GDM1 (cell line): ENCODE results near the gene TPRX2.
"Not testable (repeated sequence)": the region's sequence is repeated elsewhere in the genome, so short reads cannot be mapped to it uniquely, and the experiment has no call there.

Experiments used
- DNase-seq: peaks from one replicate; lab custom pipeline; 2025; lab: John Stamatoyannopoulos, UW

The TPRX2 gene, protein sequence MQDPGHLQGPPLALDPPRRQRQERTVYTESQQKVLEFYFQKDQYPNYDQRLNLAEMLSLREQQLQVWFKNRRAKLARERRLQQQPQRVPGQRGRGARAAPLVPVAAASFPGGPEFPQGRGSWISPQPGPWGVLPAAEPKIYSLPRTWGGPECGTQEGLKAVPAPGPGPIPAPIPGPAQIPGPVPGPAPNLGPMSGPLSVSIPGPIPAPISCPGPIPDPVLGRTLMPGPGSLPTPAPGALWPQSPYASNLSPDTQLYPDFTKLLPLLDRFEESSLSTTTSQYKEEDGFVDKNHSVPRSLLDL

DNA sequence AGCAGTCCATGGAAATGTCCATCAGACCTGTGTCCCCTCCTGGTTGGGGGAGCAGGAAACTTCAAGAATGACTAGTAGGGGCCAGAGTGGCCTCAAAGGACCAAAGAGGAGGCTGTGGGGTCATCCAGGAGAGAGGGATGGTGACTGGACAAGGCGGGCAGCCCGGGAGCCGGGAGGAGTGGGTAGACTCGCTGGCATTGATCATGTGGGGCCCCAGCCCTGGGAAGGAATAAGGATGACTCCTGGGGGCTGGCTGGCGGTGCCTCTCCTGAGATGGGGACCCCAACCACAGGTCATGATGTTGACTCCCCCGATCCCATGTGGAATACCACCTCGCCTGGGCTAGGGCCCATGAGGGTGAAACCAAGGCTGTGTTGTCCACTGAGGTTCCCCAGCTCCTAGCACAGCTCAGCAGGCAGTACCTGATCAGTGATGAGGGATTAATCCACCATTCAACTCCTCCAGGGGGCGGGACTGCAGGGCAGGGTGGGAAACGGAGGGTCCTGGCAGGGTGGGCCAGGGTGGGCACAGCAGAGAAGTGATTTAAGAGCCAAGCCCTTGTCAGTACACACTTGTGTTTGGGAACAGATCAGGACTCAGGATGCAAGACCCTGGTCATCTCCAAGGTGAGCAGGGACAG lies at the start of gene TPRX2:
TSS of gene TPRX2 (plus strand) at position 590 of the 640 bp plus-strand sequence. CDS start at position 602, 12 bp downstream.
- DNase-seq: not testable (repeated sequence)

DNA sequence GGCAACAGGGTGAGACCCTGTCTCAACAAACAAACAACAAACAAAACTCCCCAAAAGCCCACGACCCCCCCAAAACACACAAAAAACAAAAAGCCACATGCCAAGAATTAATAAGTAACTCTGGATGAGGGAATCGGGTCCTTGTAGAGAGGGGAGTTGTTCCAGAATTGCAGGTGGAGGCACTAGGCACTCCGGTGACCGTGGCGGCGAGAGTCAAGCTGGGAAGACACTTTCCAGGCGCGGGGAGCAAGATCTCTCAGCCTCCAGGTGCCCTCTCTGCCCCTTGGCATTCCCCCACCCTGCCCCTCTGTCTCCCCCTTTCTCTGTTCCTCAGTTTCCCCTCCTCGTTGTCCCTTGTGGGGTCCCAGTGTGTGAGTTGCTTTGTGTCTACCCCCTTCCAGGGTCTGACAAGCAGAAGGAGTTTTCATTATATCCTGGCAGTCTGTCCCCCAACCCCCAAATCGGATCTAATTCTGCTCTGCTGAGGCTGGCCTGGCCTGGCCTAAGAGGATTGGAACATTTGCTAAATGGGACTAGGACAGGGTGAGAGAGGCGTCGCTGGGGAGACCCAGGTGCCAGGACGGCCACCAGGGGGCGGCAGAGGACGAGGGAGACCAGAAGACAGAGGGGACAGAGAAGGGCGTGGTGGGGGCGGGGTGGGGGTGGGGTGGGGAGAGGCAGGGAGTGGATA lies 45.6 kb upstream of the TPRX2 start:
- DNase-seq: peak; percentile 47

DNA sequence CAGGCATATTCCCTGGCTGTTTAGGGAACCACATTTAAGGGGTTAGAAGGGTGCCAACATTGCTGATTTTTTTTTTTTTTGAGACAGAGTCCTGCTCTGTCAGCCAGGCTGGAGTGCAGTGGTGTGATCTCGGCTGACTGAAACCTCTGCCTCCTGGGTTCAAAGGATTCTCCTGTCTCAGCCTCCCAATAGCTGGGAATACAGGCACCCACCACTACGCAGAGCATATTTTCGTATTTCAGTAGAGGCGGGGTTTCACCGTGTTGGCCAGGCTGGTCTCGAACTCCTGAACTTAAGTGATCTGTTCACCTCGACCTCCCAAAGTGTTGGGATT lies 45.1 kb upstream of the TPRX2 start:
- DNase-seq: no peak

DNA sequence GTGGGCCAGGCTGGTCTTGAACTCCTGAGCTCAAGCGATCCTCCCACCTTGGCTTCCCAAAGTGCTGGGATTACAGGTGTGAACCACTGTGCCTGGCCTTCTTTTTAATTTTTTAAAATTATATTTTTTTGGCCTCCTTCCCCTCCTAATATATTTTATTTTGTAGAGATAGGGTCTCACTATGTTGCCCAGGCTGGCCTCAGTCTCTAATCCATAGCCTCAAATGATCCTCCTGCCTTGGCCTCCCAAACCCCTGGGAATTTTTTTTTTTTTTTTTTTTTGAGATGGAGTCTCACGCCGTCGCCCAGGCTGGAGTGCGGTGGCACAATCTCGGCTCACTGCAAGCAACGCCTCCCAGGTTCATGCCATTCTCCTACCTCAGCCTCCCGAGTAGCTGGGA lies 42.8 kb upstream of the TPRX2 start:
- not testable (repeated sequence) for DNase-seq

DNA sequence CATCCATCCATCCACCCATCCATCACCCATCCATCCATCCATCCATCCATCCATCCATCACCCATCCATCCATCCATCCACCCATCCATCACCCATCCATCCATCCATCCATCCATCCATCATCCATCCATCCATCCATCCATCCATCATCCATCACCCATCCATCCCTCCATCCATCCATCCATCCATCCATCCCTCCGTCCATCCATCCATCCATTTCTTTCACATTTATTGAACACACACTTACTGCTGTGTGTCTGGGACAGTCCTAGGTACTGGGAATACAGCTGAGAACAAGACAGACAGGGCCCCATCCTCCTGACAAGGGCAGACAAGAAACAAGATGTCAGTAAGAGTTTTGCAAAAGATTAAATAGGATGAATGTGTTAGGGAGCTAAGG lies 40.8 kb upstream of the TPRX2 start:
- not testable (repeated sequence) for DNase-seq

DNA sequence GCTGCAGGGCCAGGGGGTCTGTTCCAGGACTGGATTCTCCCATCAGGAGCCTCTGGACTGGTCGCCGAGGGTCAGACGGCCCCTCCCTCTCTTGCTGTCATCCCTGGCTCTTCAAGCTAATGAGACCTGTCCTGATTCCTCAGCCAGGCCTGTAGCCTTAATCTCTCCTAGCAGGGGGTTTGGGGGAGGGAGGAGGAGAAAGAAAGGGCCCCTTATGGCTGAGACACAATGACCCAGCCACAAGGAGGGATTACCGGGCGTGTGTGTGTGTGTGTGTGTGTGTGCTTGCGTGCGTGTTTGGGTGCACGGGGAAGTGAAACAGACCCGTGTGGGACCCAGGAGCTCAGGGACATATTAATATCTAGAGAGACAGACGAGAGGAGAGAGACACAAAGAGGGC lies 39.2 kb upstream of the TPRX2 start:
- no peak for DNase-seq

DNA sequence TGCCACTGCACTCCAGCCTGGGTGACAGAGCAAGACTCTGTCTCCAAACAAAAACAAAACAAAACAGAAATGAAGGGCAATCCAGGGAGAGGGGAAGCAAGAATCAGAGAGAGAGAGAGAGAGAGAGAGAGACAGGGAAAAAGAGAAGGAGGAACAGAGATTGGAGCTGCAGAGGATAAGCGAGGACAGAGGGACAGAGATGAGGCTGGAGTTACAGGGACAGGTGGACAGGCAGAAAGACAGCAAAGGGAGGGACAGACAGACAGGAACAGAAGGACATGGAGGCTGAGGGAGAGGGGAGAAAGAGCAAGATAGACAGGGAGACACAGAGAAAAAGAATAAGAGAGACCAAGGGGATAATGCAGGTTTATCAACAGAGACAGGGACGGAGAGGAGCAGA lies 38.6 kb upstream of the TPRX2 start:
- DNase-seq: no peak

DNA sequence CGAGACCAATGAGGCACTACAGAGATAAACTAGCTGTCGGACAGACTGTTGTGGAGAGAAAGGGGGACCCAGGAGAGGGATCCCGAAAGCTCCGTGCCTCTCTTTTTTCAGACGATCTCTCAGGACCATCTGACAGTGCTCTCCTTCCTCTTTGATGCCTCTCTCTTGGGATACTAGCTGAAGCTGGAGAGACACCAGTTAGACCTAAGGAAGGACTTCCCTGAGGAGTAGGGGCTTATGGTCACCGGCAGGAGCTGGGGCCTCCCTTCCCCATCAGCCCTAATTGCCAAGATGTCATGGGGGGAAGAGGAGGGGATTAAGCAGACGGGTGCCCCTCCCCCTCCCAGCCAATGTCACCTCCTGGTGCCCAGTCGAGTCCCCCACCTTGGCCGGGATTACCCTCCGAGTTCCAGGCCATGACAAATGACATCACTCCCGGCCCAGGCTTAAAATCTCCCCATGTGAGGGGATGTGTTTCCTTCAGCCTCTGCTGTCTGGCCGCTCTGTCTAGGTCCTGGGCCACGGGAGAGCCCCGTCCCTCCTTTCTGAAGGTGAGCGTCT lies 37.5 kb upstream of the TPRX2 start, which contains the start of gene CRX:
TSS of gene CRX (plus strand) at position 478 of the 561 bp plus-strand sequence. CDS start 12,507 bp downstream, outside the sequence.
- no peak for DNase-seq

DNA sequence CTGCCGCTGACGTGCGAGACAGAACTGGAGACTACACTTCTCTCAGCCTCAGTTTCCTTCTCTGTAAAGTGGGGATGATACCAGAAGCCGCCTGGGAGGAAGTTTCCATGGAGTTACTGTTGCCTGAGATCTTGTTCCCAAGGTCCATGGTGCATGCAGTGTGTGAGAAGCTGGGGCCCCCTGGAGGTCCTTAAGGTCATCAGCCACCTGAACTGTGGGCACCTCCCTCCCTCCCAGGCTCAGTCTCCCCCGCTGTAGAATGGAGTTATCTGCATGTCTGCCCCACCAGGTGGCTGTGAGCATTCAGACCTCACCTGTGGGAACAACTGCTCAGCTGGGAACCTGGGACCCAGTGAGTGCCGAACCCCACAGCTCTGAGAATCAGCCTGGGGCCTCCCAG lies 34.6 kb upstream of the TPRX2 start:
- no peak for DNase-seq

DNA sequence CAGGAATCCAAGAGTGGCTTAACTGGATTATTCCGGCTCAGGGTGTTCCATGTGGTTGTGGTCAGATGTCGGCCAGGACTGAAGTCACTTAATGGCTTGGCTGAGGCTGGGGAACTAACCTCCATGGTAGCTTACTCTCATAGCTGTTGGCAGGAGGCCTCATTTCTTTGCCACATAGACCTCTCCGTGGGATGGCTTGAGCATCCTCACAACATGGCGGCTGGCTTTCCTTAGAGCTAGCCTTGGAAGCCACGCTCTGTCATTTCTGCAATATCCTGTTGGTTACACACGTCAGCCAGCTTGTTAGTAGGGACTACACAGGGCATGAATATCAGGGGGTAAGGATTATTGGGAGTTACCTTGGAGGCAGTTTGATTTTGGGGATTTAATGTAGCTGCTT lies 32.2 kb upstream of the TPRX2 start:
- DNase-seq: no peak

DNA sequence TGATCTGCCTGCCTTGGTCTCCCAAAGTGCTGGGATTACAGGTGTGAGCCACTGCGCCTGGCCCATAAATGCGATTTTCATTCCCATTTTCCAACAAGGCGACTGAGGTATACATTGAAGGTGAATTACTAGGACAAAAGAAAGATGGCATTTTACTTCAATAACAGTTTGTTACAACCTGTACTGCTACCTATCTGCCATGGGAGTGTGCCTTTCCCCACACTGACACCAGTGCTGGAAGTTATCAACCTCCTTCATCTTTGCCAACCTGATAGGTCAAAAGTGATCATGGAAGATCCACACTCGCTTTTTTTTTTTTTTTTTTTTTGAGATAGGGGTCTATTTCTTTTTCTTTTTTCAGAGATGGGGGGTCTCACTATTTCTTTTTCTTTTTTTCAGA lies 26.3 kb upstream of the TPRX2 start:
- DNase-seq: no peak

DNA sequence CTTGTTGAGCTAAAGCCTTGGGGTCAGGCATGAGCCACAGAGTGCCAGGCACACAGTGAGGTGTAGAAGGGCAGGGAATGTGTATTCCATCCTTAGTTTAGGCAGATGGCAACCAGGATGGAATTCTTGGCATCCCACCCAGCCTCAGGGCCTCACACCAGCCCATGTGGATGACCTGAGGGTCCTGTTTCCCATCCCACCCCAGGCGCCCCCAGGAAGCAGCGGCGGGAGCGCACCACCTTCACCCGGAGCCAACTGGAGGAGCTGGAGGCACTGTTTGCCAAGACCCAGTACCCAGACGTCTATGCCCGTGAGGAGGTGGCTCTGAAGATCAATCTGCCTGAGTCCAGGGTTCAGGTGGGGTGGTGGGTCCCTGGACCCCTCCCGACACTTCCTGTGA lies 23.0 kb upstream of the TPRX2 start:
- DNase-seq: no peak

DNA sequence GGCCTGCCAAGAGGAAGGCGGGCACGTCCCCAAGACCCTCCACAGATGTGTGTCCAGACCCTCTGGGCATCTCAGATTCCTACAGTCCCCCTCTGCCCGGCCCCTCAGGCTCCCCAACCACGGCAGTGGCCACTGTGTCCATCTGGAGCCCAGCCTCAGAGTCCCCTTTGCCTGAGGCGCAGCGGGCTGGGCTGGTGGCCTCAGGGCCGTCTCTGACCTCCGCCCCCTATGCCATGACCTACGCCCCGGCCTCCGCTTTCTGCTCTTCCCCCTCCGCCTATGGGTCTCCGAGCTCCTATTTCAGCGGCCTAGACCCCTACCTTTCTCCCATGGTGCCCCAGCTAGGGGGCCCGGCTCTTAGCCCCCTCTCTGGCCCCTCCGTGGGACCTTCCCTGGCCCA lies 19.6 kb upstream of the TPRX2 start:
- no peak for DNase-seq

DNA sequence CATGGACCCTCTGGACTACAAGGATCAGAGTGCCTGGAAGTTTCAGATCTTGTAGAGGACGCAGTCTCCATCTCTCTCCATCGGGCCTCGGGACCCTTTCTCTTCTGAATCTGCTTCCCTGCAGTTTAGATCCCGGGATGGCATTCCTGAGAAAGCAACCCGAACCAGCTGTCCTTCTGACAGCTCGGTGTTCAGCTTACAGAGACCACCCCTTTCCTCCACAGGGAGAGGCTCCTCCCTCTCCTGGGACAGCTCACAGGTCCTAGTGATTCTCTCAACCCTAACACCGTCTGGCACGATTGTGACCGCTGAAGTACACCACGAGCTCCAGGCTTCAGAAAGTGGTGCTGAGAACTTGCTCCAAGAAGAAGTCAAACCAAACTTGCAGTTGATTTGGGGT lies 19.1 kb upstream of the TPRX2 start:
- DNase-seq: no peak

DNA sequence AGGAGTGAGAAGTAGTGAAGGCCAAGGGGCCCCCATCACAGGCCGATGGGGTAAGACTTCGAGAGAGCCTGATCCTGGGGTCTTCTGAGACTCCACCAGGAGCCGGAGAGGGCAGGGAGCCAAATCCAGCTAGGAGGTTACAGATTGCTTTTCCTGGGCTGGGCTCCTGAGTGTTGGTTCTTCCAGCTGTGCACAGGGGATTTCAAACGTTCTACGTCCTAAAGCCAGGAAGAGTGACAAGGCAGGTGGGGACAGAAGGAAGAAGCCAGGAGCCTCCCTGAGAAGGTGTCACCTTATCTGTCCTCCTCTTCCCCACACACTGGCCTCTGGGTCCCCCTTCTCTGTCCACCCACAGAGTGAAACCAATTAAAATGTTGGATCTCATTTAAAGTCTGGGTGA lies 16.1 kb upstream of the TPRX2 start:
- DNase-seq: no peak

DNA sequence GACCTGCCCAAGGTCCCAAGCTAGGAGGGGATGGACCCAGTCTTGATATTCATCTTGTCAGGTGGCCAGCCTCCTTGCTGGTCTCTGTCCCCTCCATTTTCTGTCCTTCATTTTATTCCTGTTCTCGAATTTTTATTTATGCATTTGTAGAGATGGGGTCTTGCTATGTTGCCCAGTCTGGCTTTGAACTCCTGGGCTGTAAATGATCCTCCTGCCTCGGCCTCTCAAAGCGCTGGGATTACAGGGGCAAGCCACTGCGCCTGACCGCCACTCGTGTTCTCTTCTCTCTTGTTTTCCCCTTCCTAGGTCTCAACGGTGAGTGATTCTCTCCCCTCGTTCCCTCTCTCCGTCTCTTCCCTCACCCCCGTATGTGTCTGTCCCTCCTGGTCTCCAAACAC lies 10.6 kb upstream of the TPRX2 start:
- DNase-seq: no peak

DNA sequence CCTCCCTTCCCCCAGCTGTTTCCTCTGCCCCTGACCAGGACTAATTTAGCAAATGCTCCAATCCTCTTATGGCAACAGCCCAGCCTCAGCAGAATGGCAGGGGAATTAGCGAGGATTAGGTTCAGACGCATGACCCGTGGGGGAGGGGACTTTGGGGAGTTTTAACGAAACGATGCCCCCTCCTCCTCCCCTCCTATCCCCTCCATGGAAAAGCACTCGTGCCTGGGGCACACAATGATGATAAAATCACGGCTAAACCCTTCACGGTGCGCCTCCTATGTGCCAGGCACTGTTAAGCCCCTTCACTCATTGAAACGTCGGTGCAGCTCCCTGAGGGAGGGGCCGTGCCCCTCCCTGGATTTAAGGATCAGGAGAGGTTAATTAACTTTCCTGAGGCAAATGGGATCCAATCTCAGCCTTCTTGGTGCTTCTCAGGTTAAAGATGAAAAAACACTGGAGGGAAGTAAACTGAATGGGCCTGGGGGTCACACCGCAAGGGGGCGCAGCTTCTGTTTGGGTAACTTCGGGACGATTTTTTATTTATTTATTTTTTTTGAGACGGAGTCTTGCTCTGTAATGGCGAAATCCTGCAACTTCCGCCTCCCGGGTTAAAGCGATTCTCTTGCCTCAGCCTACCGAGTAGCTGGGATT lies 10.1 kb upstream of the TPRX2 start:
- no peak for DNase-seq

DNA sequence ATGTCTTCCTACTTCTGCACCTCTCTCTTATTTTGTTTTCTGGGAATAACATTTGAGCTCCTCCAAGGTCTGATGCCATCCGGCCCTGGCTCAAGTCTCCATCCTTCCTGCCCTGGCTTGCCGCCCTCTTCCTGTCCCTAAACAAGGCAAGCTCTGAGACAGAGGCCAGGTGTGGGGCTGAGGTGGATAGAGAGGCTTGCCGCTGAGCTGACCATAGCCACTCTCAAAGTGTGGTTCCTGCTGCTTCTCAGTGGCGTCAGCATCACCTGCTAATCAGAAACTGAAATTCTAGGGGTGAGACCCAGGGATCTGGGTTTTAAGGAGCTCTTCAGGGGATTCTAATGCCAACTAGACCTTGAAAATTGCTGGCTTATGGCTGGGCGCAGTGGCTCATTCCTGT lies 6.0 kb upstream of the TPRX2 start:
- no peak for DNase-seq

DNA sequence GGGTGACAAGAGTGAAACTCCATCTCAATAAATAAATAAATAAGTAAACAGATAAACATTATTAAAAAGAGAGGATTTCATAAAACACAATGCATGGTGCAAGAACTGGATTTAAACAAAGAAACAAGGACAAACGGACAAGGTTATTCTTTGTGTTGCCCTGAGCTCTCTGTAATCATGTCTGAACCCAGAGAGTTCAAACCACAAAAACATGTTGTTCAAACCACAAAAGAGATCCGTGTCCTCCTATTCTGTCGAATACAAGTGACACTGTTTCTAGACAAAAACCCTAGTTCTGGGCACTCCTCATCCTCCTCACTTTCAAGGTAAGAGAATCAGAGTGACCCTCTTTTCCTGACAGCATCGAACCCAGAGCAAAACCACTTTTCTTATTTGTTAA lies 4.6 kb upstream of the TPRX2 start:
- DNase-seq: no peak

DNA sequence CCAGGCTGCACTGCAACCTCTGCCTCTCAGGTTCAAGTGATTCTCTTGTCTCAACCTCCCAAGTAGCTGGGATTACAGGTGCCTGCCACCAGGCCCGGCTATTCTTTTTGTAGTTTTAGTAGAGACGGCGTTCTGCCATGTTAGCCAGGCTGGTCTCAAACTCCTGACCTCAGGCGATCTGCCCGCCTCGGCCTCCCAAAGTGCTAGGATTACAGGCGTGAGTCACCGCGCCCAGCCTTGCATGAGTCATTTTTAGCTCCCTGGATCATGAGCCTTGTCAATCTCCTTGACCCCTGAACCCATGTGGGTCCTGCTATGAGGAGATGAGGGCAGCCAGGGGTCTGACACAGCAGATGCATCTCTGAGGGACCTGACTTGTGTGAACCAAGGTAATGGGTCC lies 804 bp upstream of the TPRX2 start:
- DNase-seq: not testable (repeated sequence)

DNA sequence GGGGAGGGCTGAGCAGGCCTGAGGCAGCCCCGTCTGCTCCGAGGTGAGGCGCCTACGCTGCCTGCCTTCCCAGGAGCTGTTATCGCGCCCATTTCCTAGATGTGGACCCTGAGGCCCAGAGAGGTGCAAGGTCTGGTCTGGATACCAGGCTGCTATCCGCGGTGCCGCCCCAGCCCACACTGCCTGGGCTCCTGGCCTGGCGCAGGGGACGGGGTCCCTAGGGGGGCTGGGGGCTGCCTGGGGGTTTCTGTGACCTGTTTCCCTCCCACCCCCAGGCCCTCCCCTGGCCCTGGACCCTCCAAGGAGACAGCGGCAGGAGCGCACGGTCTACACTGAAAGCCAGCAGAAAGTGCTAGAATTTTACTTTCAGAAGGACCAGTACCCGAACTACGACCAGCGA lies 803 bp downstream of the TPRX2 start:
- DNase-seq: not testable (repeated sequence)

DNA sequence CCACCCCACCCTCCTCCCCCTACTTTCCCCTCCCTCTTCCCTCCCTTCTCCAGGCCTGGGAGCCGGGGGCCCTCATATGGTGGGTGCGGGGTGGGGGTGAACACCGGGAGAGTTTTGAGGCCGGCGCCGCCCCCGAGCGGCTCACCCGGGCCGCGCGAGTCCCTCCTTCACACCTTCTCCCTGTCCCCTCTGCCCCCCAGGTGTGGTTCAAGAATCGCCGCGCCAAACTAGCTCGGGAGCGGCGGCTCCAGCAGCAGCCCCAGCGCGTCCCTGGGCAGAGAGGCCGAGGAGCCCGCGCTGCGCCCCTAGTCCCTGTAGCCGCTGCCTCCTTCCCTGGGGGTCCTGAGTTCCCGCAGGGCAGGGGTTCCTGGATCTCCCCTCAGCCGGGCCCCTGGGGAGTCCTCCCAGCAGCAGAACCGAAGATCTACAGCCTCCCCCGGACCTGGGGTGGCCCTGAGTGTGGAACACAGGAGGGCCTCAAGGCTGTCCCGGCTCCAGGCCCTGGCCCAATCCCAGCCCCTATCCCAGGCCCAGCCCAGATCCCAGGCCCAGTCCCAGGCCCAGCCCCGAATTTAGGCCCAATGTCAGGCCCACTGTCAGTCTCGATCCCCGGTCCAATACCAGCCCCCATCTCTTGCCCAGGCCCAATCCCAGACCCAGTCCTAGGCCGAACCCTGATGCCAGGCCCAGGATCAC lies 1.7 kb downstream of the TPRX2 start:
- DNase-seq: no peak
